Measurements from ENCODE around the gene PPP2R5E.
A peak's percentile ranks its signal among the peaks of the same experiment; 100 is the strongest.

The PPP2R5E gene

DNA sequence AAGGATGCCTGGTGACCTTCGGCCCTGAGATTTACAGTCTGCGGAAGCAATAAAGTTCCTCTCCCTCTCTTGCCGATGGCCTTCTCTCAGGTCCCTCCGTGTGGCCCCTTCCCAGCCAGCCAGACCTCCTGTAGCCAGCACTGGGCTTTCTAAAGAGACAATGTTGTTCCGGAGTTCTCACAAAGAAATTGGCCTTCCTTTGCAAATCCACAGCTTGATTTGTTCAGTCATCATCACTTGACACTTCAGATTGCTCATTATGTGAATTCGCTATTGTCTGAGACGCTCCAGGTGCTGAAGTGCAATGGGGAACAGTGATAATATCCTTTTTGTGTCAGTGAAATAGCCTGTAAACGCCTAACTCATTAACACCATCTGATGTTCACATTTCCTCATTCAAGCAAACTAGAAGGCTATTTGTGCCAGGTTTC is 180.8 kb downstream of the PPP2R5E start:
- TF ChIP-seq TOX (CRISPR knock-in tag; IDR thresholded peaks at IDR 0.05; ENCODE audit: borderline replicate concordance), result no peak
- TF ChIP-seq ISL1 (CRISPR knock-in tag; IDR thresholded peaks at IDR 0.05), result no peak
- ATAC-seq, result no peak

DNA sequence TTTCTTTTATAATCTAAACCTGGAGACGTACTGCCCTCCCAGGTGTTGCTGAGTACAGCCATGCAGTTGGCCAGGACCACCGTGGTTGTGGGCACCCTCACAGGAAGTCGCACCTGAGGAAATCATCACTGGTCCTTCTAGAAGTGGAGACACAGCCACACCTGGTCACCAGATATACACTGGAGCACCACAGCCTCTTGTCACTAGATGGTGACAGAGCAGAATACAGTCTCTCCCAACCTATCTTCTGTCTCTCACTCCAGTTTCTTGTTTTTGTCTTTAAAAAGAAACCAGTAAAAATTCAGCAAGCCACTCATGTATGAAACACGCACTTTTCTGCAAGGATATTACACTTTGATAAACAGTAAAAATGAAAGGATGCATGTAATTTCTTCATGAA is 181.4 kb downstream of the PPP2R5E start:
- TF ChIP-seq, protein P1, sequence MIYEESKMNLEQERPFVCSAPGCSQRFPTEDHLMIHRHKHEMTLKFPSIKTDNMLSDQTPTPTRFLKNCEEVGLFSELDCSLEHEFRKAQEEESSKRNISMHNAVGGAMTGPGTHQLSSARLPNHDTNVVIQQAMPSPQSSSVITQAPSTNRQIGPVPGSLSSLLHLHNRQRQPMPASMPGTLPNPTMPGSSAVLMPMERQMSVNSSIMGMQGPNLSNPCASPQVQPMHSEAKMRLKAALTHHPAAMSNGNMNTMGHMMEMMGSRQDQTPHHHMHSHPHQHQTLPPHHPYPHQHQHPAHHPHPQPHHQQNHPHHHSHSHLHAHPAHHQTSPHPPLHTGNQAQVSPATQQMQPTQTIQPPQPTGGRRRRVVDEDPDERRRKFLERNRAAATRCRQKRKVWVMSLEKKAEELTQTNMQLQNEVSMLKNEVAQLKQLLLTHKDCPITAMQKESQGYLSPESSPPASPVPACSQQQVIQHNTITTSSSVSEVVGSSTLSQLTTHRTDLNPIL (CRISPR knock-in tag; IDR thresholded peaks at IDR 0.05; ENCODE audit: low read depth), result no peak
- TF ChIP-seq, protein P2, sequence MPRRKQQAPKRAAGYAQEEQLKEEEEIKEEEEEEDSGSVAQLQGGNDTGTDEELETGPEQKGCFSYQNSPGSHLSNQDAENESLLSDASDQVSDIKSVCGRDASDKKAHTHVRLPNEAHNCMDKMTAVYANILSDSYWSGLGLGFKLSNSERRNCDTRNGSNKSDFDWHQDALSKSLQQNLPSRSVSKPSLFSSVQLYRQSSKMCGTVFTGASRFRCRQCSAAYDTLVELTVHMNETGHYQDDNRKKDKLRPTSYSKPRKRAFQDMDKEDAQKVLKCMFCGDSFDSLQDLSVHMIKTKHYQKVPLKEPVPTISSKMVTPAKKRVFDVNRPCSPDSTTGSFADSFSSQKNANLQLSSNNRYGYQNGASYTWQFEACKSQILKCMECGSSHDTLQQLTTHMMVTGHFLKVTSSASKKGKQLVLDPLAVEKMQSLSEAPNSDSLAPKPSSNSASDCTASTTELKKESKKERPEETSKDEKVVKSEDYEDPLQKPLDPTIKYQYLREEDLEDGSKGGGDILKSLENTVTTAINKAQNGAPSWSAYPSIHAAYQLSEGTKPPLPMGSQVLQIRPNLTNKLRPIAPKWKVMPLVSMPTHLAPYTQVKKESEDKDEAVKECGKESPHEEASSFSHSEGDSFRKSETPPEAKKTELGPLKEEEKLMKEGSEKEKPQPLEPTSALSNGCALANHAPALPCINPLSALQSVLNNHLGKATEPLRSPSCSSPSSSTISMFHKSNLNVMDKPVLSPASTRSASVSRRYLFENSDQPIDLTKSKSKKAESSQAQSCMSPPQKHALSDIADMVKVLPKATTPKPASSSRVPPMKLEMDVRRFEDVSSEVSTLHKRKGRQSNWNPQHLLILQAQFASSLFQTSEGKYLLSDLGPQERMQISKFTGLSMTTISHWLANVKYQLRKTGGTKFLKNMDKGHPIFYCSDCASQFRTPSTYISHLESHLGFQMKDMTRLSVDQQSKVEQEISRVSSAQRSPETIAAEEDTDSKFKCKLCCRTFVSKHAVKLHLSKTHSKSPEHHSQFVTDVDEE (CRISPR knock-in tag; IDR thresholded peaks at IDR 0.05), result no peak
- TF ChIP-seq GLIS3 (CRISPR knock-in tag; IDR thresholded peaks at IDR 0.05), result no peak
- TF ChIP-seq BACH2 (CRISPR knock-in tag; IDR thresholded peaks at IDR 0.05; ENCODE audit: borderline replicate concordance), result no peak
- no peak for TF ChIP-seq TCF4 (CRISPR knock-in tag; IDR thresholded peaks at IDR 0.05; ENCODE audit: borderline replicate concordance)
- TF ChIP-seq RARB (CRISPR knock-in tag; IDR thresholded peaks at IDR 0.05), result no peak
- TF ChIP-seq ZNF8 (CRISPR knock-in tag; IDR thresholded peaks at IDR 0.05), result no peak
- TF ChIP-seq, protein P3, sequence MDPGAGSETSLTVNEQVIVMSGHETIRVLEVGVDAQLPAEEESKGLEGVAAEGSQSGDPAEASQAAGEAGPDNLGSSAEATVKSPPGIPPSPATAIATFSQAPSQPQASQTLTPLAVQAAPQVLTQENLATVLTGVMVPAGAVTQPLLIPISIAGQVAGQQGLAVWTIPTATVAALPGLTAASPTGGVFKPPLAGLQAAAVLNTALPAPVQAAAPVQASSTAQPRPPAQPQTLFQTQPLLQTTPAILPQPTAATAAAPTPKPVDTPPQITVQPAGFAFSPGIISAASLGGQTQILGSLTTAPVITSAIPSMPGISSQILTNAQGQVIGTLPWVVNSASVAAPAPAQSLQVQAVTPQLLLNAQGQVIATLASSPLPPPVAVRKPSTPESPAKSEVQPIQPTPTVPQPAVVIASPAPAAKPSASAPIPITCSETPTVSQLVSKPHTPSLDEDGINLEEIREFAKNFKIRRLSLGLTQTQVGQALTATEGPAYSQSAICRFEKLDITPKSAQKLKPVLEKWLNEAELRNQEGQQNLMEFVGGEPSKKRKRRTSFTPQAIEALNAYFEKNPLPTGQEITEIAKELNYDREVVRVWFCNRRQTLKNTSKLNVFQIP (CRISPR knock-in tag; IDR thresholded peaks at IDR 0.05; ENCODE audit: borderline replicate concordance, low read depth), result no peak
- no peak for TF ChIP-seq ZC3H10 (CRISPR knock-in tag; IDR thresholded peaks at IDR 0.05)
- TF ChIP-seq ZFP3 (CRISPR knock-in tag; IDR thresholded peaks at IDR 0.05), result no peak
- peak; percentile 50; the same call in 2 of the 3 replicates for ATAC-seq

DNA sequence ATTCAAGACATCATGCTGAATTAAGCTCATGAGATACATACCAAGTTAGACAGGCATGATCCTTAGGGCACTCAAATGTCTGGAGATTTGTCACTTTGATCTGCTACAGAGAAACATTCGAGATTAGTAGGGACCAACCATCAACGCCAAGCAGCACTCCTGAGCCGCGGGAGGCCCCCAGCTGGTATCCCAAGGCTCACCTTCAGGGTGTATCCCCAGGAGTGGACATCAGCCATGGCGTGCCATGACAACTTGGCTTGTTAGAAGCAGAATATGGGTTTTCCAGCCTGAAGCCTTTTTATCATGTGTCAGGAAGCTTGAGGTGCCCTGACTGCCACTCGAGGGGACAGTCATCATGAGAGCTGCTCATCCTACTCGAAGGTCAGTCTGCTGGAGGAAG is 185.3 kb downstream of the PPP2R5E start:
- ATAC-seq, result no peak
- TF ChIP-seq, protein P1 (CRISPR knock-in tag; IDR thresholded peaks at IDR 0.05; ENCODE audit: low read depth), result no peak
- TF ChIP-seq, protein P4, sequence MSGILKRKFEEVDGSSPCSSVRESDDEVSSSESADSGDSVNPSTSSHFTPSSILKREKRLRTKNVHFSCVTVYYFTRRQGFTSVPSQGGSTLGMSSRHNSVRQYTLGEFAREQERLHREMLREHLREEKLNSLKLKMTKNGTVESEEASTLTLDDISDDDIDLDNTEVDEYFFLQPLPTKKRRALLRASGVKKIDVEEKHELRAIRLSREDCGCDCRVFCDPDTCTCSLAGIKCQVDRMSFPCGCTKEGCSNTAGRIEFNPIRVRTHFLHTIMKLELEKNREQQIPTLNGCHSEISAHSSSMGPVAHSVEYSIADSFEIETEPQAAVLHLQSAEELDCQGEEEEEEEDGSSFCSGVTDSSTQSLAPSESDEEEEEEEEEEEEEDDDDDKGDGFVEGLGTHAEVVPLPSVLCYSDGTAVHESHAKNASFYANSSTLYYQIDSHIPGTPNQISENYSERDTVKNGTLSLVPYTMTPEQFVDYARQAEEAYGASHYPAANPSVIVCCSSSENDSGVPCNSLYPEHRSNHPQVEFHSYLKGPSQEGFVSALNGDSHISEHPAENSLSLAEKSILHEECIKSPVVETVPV (CRISPR knock-in tag; IDR thresholded peaks at IDR 0.05), result no peak
- TF ChIP-seq ZNF565 (CRISPR knock-in tag; conservative IDR thresholded peaks at IDR 0.05; ENCODE audit: low read depth), result no peak
- no peak for TF ChIP-seq BACH2 (CRISPR knock-in tag; IDR thresholded peaks at IDR 0.05; ENCODE audit: borderline replicate concordance)
- no peak for TF ChIP-seq ZFP30 (CRISPR knock-in tag; IDR thresholded peaks at IDR 0.05)
- TF ChIP-seq RARB (CRISPR knock-in tag; IDR thresholded peaks at IDR 0.05), result no peak
- no peak for TF ChIP-seq PPARA (CRISPR knock-in tag; IDR thresholded peaks at IDR 0.05; ENCODE audit: borderline replicate concordance)
- TF ChIP-seq OSR1 (CRISPR knock-in tag; IDR thresholded peaks at IDR 0.05), result no peak
- TF ChIP-seq ZC3H10 (CRISPR knock-in tag; IDR thresholded peaks at IDR 0.05), result no peak
- TF ChIP-seq SNAI2 (CRISPR knock-in tag; IDR thresholded peaks at IDR 0.05), result no peak
- TF ChIP-seq ESRRG (CRISPR knock-in tag; IDR thresholded peaks at IDR 0.05), result no peak
- TF ChIP-seq CSDC2 (CRISPR knock-in tag; IDR thresholded peaks at IDR 0.05), result no peak
- no peak for TF ChIP-seq ZFP3 (CRISPR knock-in tag; IDR thresholded peaks at IDR 0.05)
- TF ChIP-seq, protein P5, sequence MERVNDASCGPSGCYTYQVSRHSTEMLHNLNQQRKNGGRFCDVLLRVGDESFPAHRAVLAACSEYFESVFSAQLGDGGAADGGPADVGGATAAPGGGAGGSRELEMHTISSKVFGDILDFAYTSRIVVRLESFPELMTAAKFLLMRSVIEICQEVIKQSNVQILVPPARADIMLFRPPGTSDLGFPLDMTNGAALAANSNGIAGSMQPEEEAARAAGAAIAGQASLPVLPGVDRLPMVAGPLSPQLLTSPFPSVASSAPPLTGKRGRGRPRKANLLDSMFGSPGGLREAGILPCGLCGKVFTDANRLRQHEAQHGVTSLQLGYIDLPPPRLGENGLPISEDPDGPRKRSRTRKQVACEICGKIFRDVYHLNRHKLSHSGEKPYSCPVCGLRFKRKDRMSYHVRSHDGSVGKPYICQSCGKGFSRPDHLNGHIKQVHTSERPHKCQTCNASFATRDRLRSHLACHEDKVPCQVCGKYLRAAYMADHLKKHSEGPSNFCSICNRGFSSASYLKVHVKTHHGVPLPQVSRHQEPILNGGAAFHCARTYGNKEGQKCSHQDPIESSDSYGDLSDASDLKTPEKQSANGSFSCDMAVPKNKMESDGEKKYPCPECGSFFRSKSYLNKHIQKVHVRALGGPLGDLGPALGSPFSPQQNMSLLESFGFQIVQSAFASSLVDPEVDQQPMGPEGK (CRISPR knock-in tag; IDR thresholded peaks at IDR 0.05; ENCODE audit: borderline replicate concordance), result no peak
- no peak for TF ChIP-seq ARNTL (CRISPR knock-in tag; IDR thresholded peaks at IDR 0.05; ENCODE audit: borderline replicate concordance, low read depth)
- TF ChIP-seq, protein P2 (CRISPR knock-in tag; IDR thresholded peaks at IDR 0.05), result no peak
- TF ChIP-seq, protein P3 (CRISPR knock-in tag; IDR thresholded peaks at IDR 0.05; ENCODE audit: borderline replicate concordance, low read depth), result no peak
- TF ChIP-seq ISL1 (CRISPR knock-in tag; IDR thresholded peaks at IDR 0.05), result no peak
- TF ChIP-seq ZNF8 (CRISPR knock-in tag; IDR thresholded peaks at IDR 0.05), result no peak
- TF ChIP-seq GLIS3 (CRISPR knock-in tag; IDR thresholded peaks at IDR 0.05), result no peak
